ENCODE results near the gene ATG14.

GRCh38 chr14:55450987-55451386 lies 39.4 kb upstream of the ATG14 start:
- TF ChIP-seq CTCF (conservative IDR thresholded peaks at IDR 0.05; ENCODE audit: low read length) (no peak), EZH2phosphoT487 (IDR thresholded peaks at IDR 0.05; ENCODE audit: borderline replicate concordance, low read depth, low read length) (no peak)

Data from OCI-LY7 (cell line).